HUES48 (cell line): ENCODE measurements around the gene FGF12.

Experiments used
- H3K27ac ChIP-seq: one replicate; pipeline ENCODE4 v1.7.0; 2013; ENCODE audit warnings: low read depth, low read length, inconsistent platforms
- H3K27me3 ChIP-seq: 2 replicates; pipeline ENCODE4 v1.6.1; 2013; ENCODE audit warnings: mild to moderate bottlenecking, low read length; ENCODE audit not compliant: control insufficient read depth, insufficient read depth
- H3K36me3 ChIP-seq: 2 replicates; pipeline ENCODE4 v1.6.1; 2013; ENCODE audit warnings: low read length; ENCODE audit not compliant: control insufficient read depth, insufficient read depth
- H3K4me1 ChIP-seq: 2 replicates; pipeline ENCODE4 v1.6.1; 2013; ENCODE audit warnings: mild to moderate bottlenecking, low read length; ENCODE audit not compliant: control insufficient read depth, insufficient read depth
- H3K4me3 ChIP-seq: 2 replicates; pipeline ENCODE4 v1.5.1; 2013; ENCODE audit warnings: mild to moderate bottlenecking, low read depth, low read length
- H3K9ac ChIP-seq: 2 replicates; pipeline ENCODE4 v1.6.1; 2013; ENCODE audit warnings: mild to moderate bottlenecking, low read depth, low read length, moderate library complexity
- H3K9me3 ChIP-seq: 2 replicates; pipeline ENCODE4 v1.6.1; 2013; ENCODE audit warnings: low read length; ENCODE audit not compliant: control insufficient read depth, insufficient read depth

The FGF12 gene

GRCh38 chr3:192685801-192686200 is 41.5 kb downstream of the FGF12 start:
- H3K4me1 ChIP-seq, result 0 out of 2 replicates have a peak, but pooled peaks cover under 1% of the 10 kb centered on the region
- H3K27me3 ChIP-seq, result no peaks in the 10 kb centered on the region
- H3K4me3 ChIP-seq, result no peak overlapping the region
- no peak overlapping the region for H3K27ac ChIP-seq
- H3K36me3 ChIP-seq, result no peaks in the 10 kb centered on the region
- no peaks in the 10 kb centered on the region; the same call in 1 of the 2 replicates for H3K9me3 ChIP-seq
- H3K9ac ChIP-seq, result no peak overlapping the region

GRCh38 chr3:192684151-192684550 is 43.2 kb downstream of the FGF12 start:
- Histone ChIP-seq H3K9me3 (no peaks in the 10 kb centered on the region; the same call in 1 of the 2 replicates), H3K9ac (no peak overlapping the region), H3K4me3 (no peak overlapping the region), H3K27me3 (no peaks in the 10 kb centered on the region), H3K36me3 (no peaks in the 10 kb centered on the region), H3K27ac (no peak overlapping the region), H3K4me1 (0 out of 2 replicates have a peak, but pooled peaks cover 7% of the 10 kb centered on the region)

- Histone ChIP-seq H3K4me1 (0 out of 2 replicates have a peak, but pooled peaks cover 7% of the 10 kb centered on the region), H3K9me3 (no peaks in the 10 kb centered on the region), H3K9ac (no peak overlapping the region), H3K27ac (no peak overlapping the region), H3K4me3 (no peak overlapping the region), H3K36me3 (no peaks in the 10 kb centered on the region), H3K27me3 (no peaks in the 10 kb centered on the region)
These were observed 51.2 kb downstream of the FGF12 start for GRCh38 chr3:192675958-192676649.

- Histone ChIP-seq H3K36me3 (no peaks in the 10 kb centered on the region), H3K4me1 (peaks cover 13% of the 10 kb centered on the region; the same call in 1 of the 2 replicates), H3K9ac (no peak overlapping the region), H3K27me3 (no peaks in the 10 kb centered on the region), H3K27ac (no peak overlapping the region), H3K9me3 (no peaks in the 10 kb centered on the region), H3K4me3 (no peak overlapping the region)
These were observed 71.7 kb downstream of the FGF12 start for GRCh38 chr3:192655628-192656027.

- H3K36me3 ChIP-seq, result no peaks in the 10 kb centered on the region
- H3K9me3 ChIP-seq, result no peaks in the 10 kb centered on the region
These were observed 72.3 kb downstream of the FGF12 start for GRCh38 chr3:192655040-192655439.

GRCh38 chr3:192653862-192654261 is 73.5 kb downstream of the FGF12 start:
- H3K9ac ChIP-seq, result no peak overlapping the region
- H3K27ac ChIP-seq, result no peak overlapping the region
- no peaks in the 10 kb centered on the region for H3K9me3 ChIP-seq
- no peaks in the 10 kb centered on the region for H3K36me3 ChIP-seq
- H3K4me1 ChIP-seq, result peaks cover 13% of the 10 kb centered on the region; the same call in 1 of the 2 replicates
- no peaks in the 10 kb centered on the region for H3K27me3 ChIP-seq
- H3K4me3 ChIP-seq, result no peak overlapping the region

More at GRCh38 chr3:192655040-192655439, 72.3 kb downstream of the FGF12 start:
- H3K4me3 ChIP-seq, result no peak overlapping the region
- H3K4me1 ChIP-seq, result peaks cover 13% of the 10 kb centered on the region; the same call in 1 of the 2 replicates
- no peak overlapping the region for H3K9ac ChIP-seq
- no peaks in the 10 kb centered on the region for H3K27me3 ChIP-seq
- H3K27ac ChIP-seq, result no peak overlapping the region

GRCh38 chr3:192652727-192653126 is 74.6 kb downstream of the FGF12 start:
- no peak overlapping the region for H3K9ac ChIP-seq
- peaks cover 13% of the 10 kb centered on the region; the same call in 1 of the 2 replicates for H3K4me1 ChIP-seq
- peak overlapping the region; percentile 32 for H3K27ac ChIP-seq
- no peaks in the 10 kb centered on the region for H3K27me3 ChIP-seq
- no peaks in the 10 kb centered on the region for H3K9me3 ChIP-seq
- no peak overlapping the region for H3K4me3 ChIP-seq
- no peaks in the 10 kb centered on the region for H3K36me3 ChIP-seq

GRCh38 chr3:192651836-192652512 is 75.4 kb downstream of the FGF12 start:
- no peaks in the 10 kb centered on the region for H3K36me3 ChIP-seq
- no peak overlapping the region for H3K9ac ChIP-seq
- H3K4me3 ChIP-seq, result no peak overlapping the region
- H3K9me3 ChIP-seq, result no peaks in the 10 kb centered on the region
- H3K27ac ChIP-seq, result peak overlapping the region; percentile 32
- no peaks in the 10 kb centered on the region for H3K27me3 ChIP-seq
- H3K4me1 ChIP-seq, result peaks cover 13% of the 10 kb centered on the region; the same call in 1 of the 2 replicates

- Histone ChIP-seq H3K9ac (no peak overlapping the region), H3K4me1 (no peaks in the 10 kb centered on the region), H3K4me3 (no peak overlapping the region), H3K27me3 (no peaks in the 10 kb centered on the region), H3K36me3 (no peaks in the 10 kb centered on the region), H3K9me3 (no peaks in the 10 kb centered on the region), H3K27ac (no peak overlapping the region)
These were observed 81.9 kb downstream of the FGF12 start for GRCh38 chr3:192645437-192645836.

- no peak overlapping the region for H3K4me3 ChIP-seq
- H3K27me3 ChIP-seq, result no peaks in the 10 kb centered on the region
- H3K4me1 ChIP-seq, result peaks cover 10% of the 10 kb centered on the region; the same call in 1 of the 2 replicates
- no peak overlapping the region for H3K27ac ChIP-seq
- H3K9ac ChIP-seq, result no peak overlapping the region
- no peaks in the 10 kb centered on the region for H3K9me3 ChIP-seq
- H3K36me3 ChIP-seq, result no peaks in the 10 kb centered on the region
These were observed 84.7 kb downstream of the FGF12 start for GRCh38 chr3:192642651-192643050.

- Histone ChIP-seq H3K4me3 (no peak overlapping the region), H3K36me3 (no peaks in the 10 kb centered on the region), H3K27me3 (no peaks in the 10 kb centered on the region), H3K27ac (no peak overlapping the region), H3K4me1 (peaks cover 12% of the 10 kb centered on the region; the same call in 1 of the 2 replicates), H3K9me3 (no peaks in the 10 kb centered on the region), H3K9ac (no peak overlapping the region)
These were observed 85.4 kb downstream of the FGF12 start for GRCh38 chr3:192641919-192642318.
